T-helper 9 cell (primary cell): ENCODE measurements around the gene SH3RF2.
"Not testable (repeated sequence)": the region's sequence is repeated elsewhere in the genome, so short reads cannot be mapped to it uniquely, and the experiment has no call there.

ENCODE experiments used
- DNase-seq: peaks from one replicate; pipeline ENCODE4 v3.0.0-alpha.2; 2020

Gene SH3RF2

GRCh38 chr5:145951071-145951470 is 14.7 kb downstream of the SH3RF2 start:
- DNase-seq, result no peak

GRCh38 chr5:145953202-145953601 is 16.8 kb downstream of the SH3RF2 start:
- no peak for DNase-seq

GRCh38 chr5:145954140-145954539 is 17.8 kb downstream of the SH3RF2 start:
- DNase-seq, result not testable (repeated sequence)

GRCh38 chr5:145957388-145957787 is 21.0 kb downstream of the SH3RF2 start:
- DNase-seq, result no peak

GRCh38 chr5:145958436-145958835 is 22.1 kb downstream of the SH3RF2 start:
- no peak for DNase-seq

- DNase-seq, result no peak
Observed at GRCh38 chr5:145960166-145960565, 23.8 kb downstream of the SH3RF2 start.

GRCh38 chr5:145960848-145961600 is 24.6 kb downstream of the SH3RF2 start:
- no peak for DNase-seq

- no peak for DNase-seq
Observed at GRCh38 chr5:145962001-145962400, 25.6 kb downstream of the SH3RF2 start.

- DNase-seq, result not testable (repeated sequence)
Observed at GRCh38 chr5:145964008-145964407, 27.6 kb downstream of the SH3RF2 start.

- DNase-seq, result no peak
Observed at GRCh38 chr5:145965804-145966203, 29.4 kb downstream of the SH3RF2 start.

GRCh38 chr5:145967296-145967695 is 30.9 kb downstream of the SH3RF2 start:
- no peak for DNase-seq

GRCh38 chr5:145968970-145969713 is 32.8 kb downstream of the SH3RF2 start:
- DNase-seq, result no peak

GRCh38 chr5:145969714-145970092 is 33.3 kb downstream of the SH3RF2 start:
- no peak for DNase-seq

- DNase-seq, result no peak
Observed at GRCh38 chr5:145971108-145971507, 34.7 kb downstream of the SH3RF2 start.

- no peak for DNase-seq
Observed at GRCh38 chr5:145971701-145972100, 35.3 kb downstream of the SH3RF2 start.

GRCh38 chr5:145975001-145975360 is 38.6 kb downstream of the SH3RF2 start:
- no peak for DNase-seq

GRCh38 chr5:145975361-145976066 is 39.1 kb downstream of the SH3RF2 start:
- DNase-seq, result no peak

GRCh38 chr5:145976431-145977155 is 40.2 kb downstream of the SH3RF2 start:
- DNase-seq, result no peak

GRCh38 chr5:145978171-145978570 is 41.8 kb downstream of the SH3RF2 start:
- DNase-seq, result no peak

GRCh38 chr5:145978708-145979107 is 42.3 kb downstream of the SH3RF2 start:
- no peak for DNase-seq

- no peak for DNase-seq
Observed at GRCh38 chr5:145979270-145980223, 43.2 kb downstream of the SH3RF2 start.

- DNase-seq, result no peak
Observed at GRCh38 chr5:145980259-145980658, 43.9 kb downstream of the SH3RF2 start.
